MM.1S (cell line): ENCODE data around the gene POGLUT3.

Experiments used
- DNase-seq: peaks from one replicate; pipeline ENCODE4 v3.0.0-alpha.2; 2015
- H2AFZ ChIP-seq: fragments of 300-600 bp; sonication (generic); 2 replicates; pipeline ENCODE4 v1.6.0; 2016; ENCODE audit warnings: antibody characterized with exemption, low read length
- H3F3A ChIP-seq: fragments of 300-600 bp; sonication (generic); 2 replicates; pipeline ENCODE4 v1.6.1; 2016; ENCODE audit warnings: mild to moderate bottlenecking, antibody characterized with exemption, low read length, moderate library complexity, mixed read lengths; ENCODE audit not compliant: insufficient read depth
- H3K27ac ChIP-seq: fragments of 300-600 bp; sonication (generic); 2 replicates; pipeline ENCODE4 v1.5.1; 2016; ENCODE audit warnings: mild to moderate bottlenecking, low read length
- H3K27me3 ChIP-seq: fragments of 300-600 bp; sonication (generic); replicated peaks from 2 replicates; pipeline ENCODE4 v1.6.0; 2016; ENCODE audit warnings: low read length; ENCODE audit not compliant: insufficient read depth
- H3K36me3 ChIP-seq: fragments of 300-600 bp; sonication (generic); replicated peaks from 2 replicates; pipeline ENCODE4 v1.6.1; 2016; ENCODE audit warnings: mild to moderate bottlenecking, low read length, mixed read lengths; ENCODE audit not compliant: insufficient read depth
- H3K4me1 ChIP-seq: fragments of 300-600 bp; sonication (generic); 2 replicates; pipeline ENCODE4 v1.6.1; 2016; ENCODE audit warnings: low read length, mixed read lengths
- H3K4me2 ChIP-seq: fragments of 300-600 bp; sonication (generic); 2 replicates; pipeline ENCODE4 v1.6.0; 2016; ENCODE audit warnings: low read depth, low read length
- H3K4me3 ChIP-seq: fragments of 300-600 bp; sonication (generic); 2 replicates; pipeline ENCODE4 v1.5.1; 2016; ENCODE audit warnings: low read length, mixed read lengths
- H3K79me2 ChIP-seq: fragments of 300-600 bp; sonication (generic); 2 replicates; pipeline ENCODE4 v1.6.1; 2016; ENCODE audit warnings: mixed run types, low read length, mixed read lengths
- H3K9ac ChIP-seq: fragments of 300-600 bp; sonication (generic); 2 replicates; pipeline ENCODE4 v1.6.1; 2016; ENCODE audit warnings: low read length, mixed read lengths
- H3K9me2 ChIP-seq: fragments of 300-600 bp; sonication (generic); replicated peaks from 2 replicates; pipeline ENCODE4 v1.6.1; 2016; ENCODE audit warnings: mild to moderate bottlenecking, low read length, mixed read lengths; ENCODE audit not compliant: insufficient read depth
- H3K9me3 ChIP-seq: fragments of 300-600 bp; sonication (generic); replicated peaks from 2 replicates; pipeline ENCODE4 v1.6.1; 2016; ENCODE audit warnings: mild to moderate bottlenecking, low read length, mixed read lengths; ENCODE audit not compliant: insufficient read depth
- H4K20me1 ChIP-seq: fragments of 300-600 bp; sonication (generic); 2 replicates; pipeline ENCODE4 v1.6.1; 2016; ENCODE audit warnings: mild to moderate bottlenecking, low read length, moderate library complexity, mixed read lengths; ENCODE audit not compliant: insufficient read depth
- CTCF ChIP-seq: fragments of 300-600 bp; sonication (generic); IDR thresholded peaks from 2 replicates; pipeline ENCODE4 v1.5.1; 2016; ENCODE audit warnings: antibody characterized with exemption, low read length, mixed read lengths
- EZH2 ChIP-seq: fragments of 300-600 bp; sonication (generic); optimal IDR thresholded peaks from 2 replicates; pipeline ENCODE3; 2017; ENCODE audit warnings: low read depth, mild to moderate bottlenecking, antibody characterized with exemption, low read length, mixed read lengths
- EZH2phosphoT487 ChIP-seq: fragments of 300-600 bp; sonication (generic); IDR thresholded peaks from 2 replicates; pipeline ENCODE4 v1.6.1; 2018; ENCODE audit warnings: antibody characterized with exemption, low read length

Gene POGLUT3

GRCh38 chr11:108527382-108527781, 29.2 kb upstream of the POGLUT3 start:
- Histone ChIP-seq H2AFZ (no peak overlapping the region), H3K27me3 (no peaks in the 10 kb centered on the region), H3F3A (no peaks in the 10 kb centered on the region), H3K4me2 (no peak overlapping the region), H4K20me1 (no peaks in the 10 kb centered on the region), H3K9ac (no peak overlapping the region), H3K9me3 (no peaks in the 10 kb centered on the region), H3K9me2 (no peaks in the 10 kb centered on the region), H3K27ac (no peak overlapping the region), H3K79me2 (no peaks in the 10 kb centered on the region), H3K4me3 (no peak overlapping the region), H3K36me3 (no peaks in the 10 kb centered on the region), H3K4me1 (no peaks in the 10 kb centered on the region)
- TF ChIP-seq CTCF = no peak
- no peak for TF ChIP-seq EZH2phosphoT487
- no peak for TF ChIP-seq EZH2
- DNase-seq = no peak

- no peak overlapping the region for H3K4me2 ChIP-seq
- no peaks in the 10 kb centered on the region for H3K27me3 ChIP-seq
- no peaks in the 10 kb centered on the region for H3K36me3 ChIP-seq
- TF ChIP-seq CTCF (no peak), EZH2 (no peak), EZH2phosphoT487 (no peak)
- H3F3A ChIP-seq = no peaks in the 10 kb centered on the region
- no peaks in the 10 kb centered on the region for H3K9me3 ChIP-seq
- no peaks in the 10 kb centered on the region for H3K4me1 ChIP-seq
- H2AFZ ChIP-seq = no peak overlapping the region
- no peak overlapping the region for H3K9ac ChIP-seq
- H3K27ac ChIP-seq = no peak overlapping the region
- H3K79me2 ChIP-seq = no peaks in the 10 kb centered on the region
- no peak overlapping the region for H3K4me3 ChIP-seq
- H4K20me1 ChIP-seq = no peaks in the 10 kb centered on the region
- no peaks in the 10 kb centered on the region for H3K9me2 ChIP-seq
- DNase-seq = no peak
These were observed 27.0 kb upstream of the POGLUT3 start for GRCh38 chr11:108525161-108525560.

- Histone ChIP-seq H3F3A (no peaks in the 10 kb centered on the region), H4K20me1 (no peaks in the 10 kb centered on the region), H3K9me2 (no peaks in the 10 kb centered on the region), H3K4me1 (no peaks in the 10 kb centered on the region), H3K4me3 (no peak overlapping the region), H3K4me2 (no peak overlapping the region), H2AFZ (no peak overlapping the region), H3K36me3 (no peaks in the 10 kb centered on the region), H3K9me3 (no peaks in the 10 kb centered on the region), H3K9ac (no peak overlapping the region), H3K27me3 (no peaks in the 10 kb centered on the region), H3K27ac (no peak overlapping the region), H3K79me2 (no peaks in the 10 kb centered on the region)
- no peak for DNase-seq
- TF ChIP-seq EZH2phosphoT487 = no peak
These were observed 26.2 kb upstream of the POGLUT3 start for GRCh38 chr11:108524422-108524821.

GRCh38 chr11:108522318-108522717, 24.1 kb upstream of the POGLUT3 start:
- no peaks in the 10 kb centered on the region for H3K36me3 ChIP-seq
- no peaks in the 10 kb centered on the region for H3K4me1 ChIP-seq
- no peaks in the 10 kb centered on the region for H3K27me3 ChIP-seq
- no peaks in the 10 kb centered on the region for H4K20me1 ChIP-seq
- H3K9me2 ChIP-seq = no peaks in the 10 kb centered on the region
- H3K4me3 ChIP-seq = no peak overlapping the region
- no peak for DNase-seq
- no peak overlapping the region for H3K4me2 ChIP-seq
- TF ChIP-seq CTCF = no peak
- H3F3A ChIP-seq = no peaks in the 10 kb centered on the region
- H3K27ac ChIP-seq = no peak overlapping the region
- no peak overlapping the region for H2AFZ ChIP-seq
- H3K79me2 ChIP-seq = no peaks in the 10 kb centered on the region
- H3K9ac ChIP-seq = no peak overlapping the region
- H3K9me3 ChIP-seq = no peaks in the 10 kb centered on the region
